NCI-H146 (cell line): ENCODE measurements around the gene PLSCR3.
A peak's percentile ranks its signal among the peaks of the same experiment; 100 is the strongest.

ENCODE experiments used
- DNase-seq: peaks from one replicate; lab custom pipeline; 2025; lab: John Stamatoyannopoulos, UW

Gene PLSCR3

GRCh38 chr17:7405350-7406234, 11.3 kb upstream of the PLSCR3 start:
- DNase-seq: no peak

GRCh38 chr17:7404737-7405349, 10.5 kb upstream of the PLSCR3 start:
- DNase-seq: peak; percentile 72

- peak; percentile 99 for DNase-seq
These were observed 9.8 kb upstream of the PLSCR3 start, which contains the start of gene TMEM256 for GRCh38 chr17:7403977-7404736. Gene TMEM256, minus strand, starts transcription at chr17:7404097. Its CDS starts 13 bp downstream, at chr17:7404084.

- DNase-seq: no peak
These were observed 9.3 kb upstream of the PLSCR3 start for GRCh38 chr17:7403727-7403976.

- DNase-seq: no peak
These were observed 8.9 kb upstream of the PLSCR3 start for GRCh38 chr17:7403043-7403726.

GRCh38 chr17:7398612-7399011, 4.3 kb upstream of the PLSCR3 start:
- DNase-seq: no peak

- DNase-seq: no peak
These were observed 1.8 kb upstream of the PLSCR3 start for GRCh38 chr17:7396147-7396546.

- DNase-seq: peak; percentile 70
These were observed 493 bp downstream of the PLSCR3 start for GRCh38 chr17:7393613-7394451.

- DNase-seq: no peak
These were observed 1.4 kb downstream of the PLSCR3 start for GRCh38 chr17:7392696-7393612.

- DNase-seq: no peak
These were observed 3.0 kb downstream of the PLSCR3 start for GRCh38 chr17:7391307-7391706.

- no peak for DNase-seq
These were observed 4.1 kb downstream of the PLSCR3 start for GRCh38 chr17:7389924-7390910.

GRCh38 chr17:7388856-7389255, 5.5 kb downstream of the PLSCR3 start:
- no peak for DNase-seq

- no peak for DNase-seq
These were observed 9.7 kb downstream of the PLSCR3 start for GRCh38 chr17:7384489-7385081.

GRCh38 chr17:7383742-7384488, 10.4 kb downstream of the PLSCR3 start:
- DNase-seq: peak; percentile 84

- no peak for DNase-seq
These were observed 11.0 kb downstream of the PLSCR3 start for GRCh38 chr17:7383371-7383741.

- no peak for DNase-seq
These were observed 11.4 kb downstream of the PLSCR3 start for GRCh38 chr17:7382901-7383300.

- DNase-seq: peak; percentile 27
These were observed 13.3 kb downstream of the PLSCR3 start, which contains the start of gene TNK1 for GRCh38 chr17:7380855-7381683. Gene TNK1, plus strand, starts transcription at chr17:7381089. Its CDS starts 1,838 bp downstream, at chr17:7382927.
